Caki2 (cell line): ENCODE data around the gene CFDP1. TPM values are rescaled to one million over a fixed set of nuclear protein-coding genes. Genes with fewer than 3 reads are reported as not detected.
"Not testable (repeated sequence)": the region's sequence is repeated elsewhere in the genome, so short reads cannot be mapped to it uniquely, and the experiment has no call there.

ENCODE experiments used
- DNase-seq: peaks from one replicate; pipeline ENCODE4 v3.0.0-alpha.2; 2015; ENCODE audit warnings: low read depth
- in situ Hi-C: cut with HindIII; loops from 2 replicates; pipeline ENCODE4 v1.10.0; 2016; ENCODE audit warnings: low sequenced_read_pairs, low pct_unique_long_range_greater_than_20kb, mixed read lengths
- total RNA-seq: library from RNA; depleted of rRNA; stranded (reverse); fragments of >200 nt; shearing (Covaris generic); gene quantifications from 2 replicates; pipeline ENCODE4 v1.2.3, GENCODE V29; 2014; ENCODE audit warnings: low replicate concordance

The CFDP1 gene
- total RNA-seq, 1 experiment from 2014 or later = 64.6 TPM

GRCh38 chr16:75461575-75461974 lies 28.3 kb upstream of the CFDP1 start:
- no peak for DNase-seq
- in situ Hi-C loops = no loop called here

GRCh38 chr16:75460446-75460845 lies 27.1 kb upstream of the CFDP1 start:
- DNase-seq = no peak
- in situ Hi-C loops = no loop called here

GRCh38 chr16:75459691-75460090 lies 26.4 kb upstream of the CFDP1 start:
- in situ Hi-C loops = no loop called here

GRCh38 chr16:75458439-75458838 lies 25.1 kb upstream of the CFDP1 start:
- in situ Hi-C loops = no loop called here
- no peak for DNase-seq

More at GRCh38 chr16:75459691-75460090, 26.4 kb upstream of the CFDP1 start:
- DNase-seq = no peak

GRCh38 chr16:75458029-75458428 lies 24.7 kb upstream of the CFDP1 start:
- in situ Hi-C loops = no loop called here
- DNase-seq = no peak

- in situ Hi-C loops = no loop called here
- no peak for DNase-seq
Observed at GRCh38 chr16:75457485-75458021, 24.2 kb upstream of the CFDP1 start.

- no peak for DNase-seq
- in situ Hi-C loops = no loop called here
Observed at GRCh38 chr16:75456971-75457370, 23.7 kb upstream of the CFDP1 start.

- in situ Hi-C loops, DNase-seq: not testable (repeated sequence)
Observed at GRCh38 chr16:75456486-75456885, 23.2 kb upstream of the CFDP1 start.

- in situ Hi-C loops = no loop called here
- DNase-seq = no peak
Observed at GRCh38 chr16:75455677-75456076, 22.4 kb upstream of the CFDP1 start.

GRCh38 chr16:75452464-75453190 lies 19.3 kb upstream of the CFDP1 start:
- DNase-seq = no peak
- in situ Hi-C loops = no loop called here

- in situ Hi-C loops = no loop called here
- DNase-seq = no peak
Observed at GRCh38 chr16:75446416-75446815, 13.1 kb upstream of the CFDP1 start.

GRCh38 chr16:75445298-75445697 lies 12.0 kb upstream of the CFDP1 start:
- in situ Hi-C loops = no loop called here
- no peak for DNase-seq

GRCh38 chr16:75443298-75443697 lies 10.0 kb upstream of the CFDP1 start:
- in situ Hi-C loops = no loop called here
- DNase-seq = no peak

- DNase-seq = peak; percentile 86
- in situ Hi-C loops = no loop called here
Observed at GRCh38 chr16:75433732-75434413, 570 bp upstream of the CFDP1 start.

- no peak for DNase-seq
- in situ Hi-C loops = no loop called here
Observed at GRCh38 chr16:75429621-75430403, 3.5 kb downstream of the CFDP1 start.

GRCh38 chr16:75426524-75426923 lies 6.8 kb downstream of the CFDP1 start:
- DNase-seq = peak; percentile 27
- in situ Hi-C loops = not testable (repeated sequence)

GRCh38 chr16:75424105-75424762 lies 9.1 kb downstream of the CFDP1 start:
- in situ Hi-C loops = not testable (repeated sequence)
- DNase-seq = peak; percentile 46

- in situ Hi-C loops = no loop called here
- no peak for DNase-seq
Observed at GRCh38 chr16:75423723-75424104, 9.6 kb downstream of the CFDP1 start.

- no peak for DNase-seq
- in situ Hi-C loops = no loop called here
Observed at GRCh38 chr16:75421820-75422126, 11.5 kb downstream of the CFDP1 start.
